Measurements from ENCODE around the gene PIF1. TPM values are rescaled to one million over a fixed set of nuclear protein-coding genes. Genes with fewer than 3 reads are reported as not detected.

PIF1 gene
- total RNA-seq, 1 experiment from 2014 or later, result 20.1 TPM

- Histone ChIP-seq H3K4me1 (replicated peaks) (peaks cover 12% of the 10 kb centered on the region), H3K27me3 (replicated peaks) (peaks cover 19% of the 10 kb centered on the region), H3K27ac (no peak overlapping the region), H3K9me3 (replicated peaks) (0 out of 2 replicates have a peak, but pooled peaks cover 2% of the 10 kb centered on the region), H3K4me3 (no peak overlapping the region), H3K36me3 (no peaks in the 10 kb centered on the region)
- DNase-seq (ENCODE audit: low read depth in 1 of 2, low spot score in 2 of 2), result no peak
These were observed 52.5 kb downstream of the PIF1 start for GRCh38 chr15:64772964-64773363.

GRCh38 chr15:64772488-64772887 is 53.0 kb downstream of the PIF1 start:
- Histone ChIP-seq H3K27ac (no peak overlapping the region), H3K27me3 (replicated peaks) (peaks cover 19% of the 10 kb centered on the region), H3K36me3 (no peaks in the 10 kb centered on the region), H3K4me1 (replicated peaks) (peaks cover 12% of the 10 kb centered on the region), H3K4me3 (no peak overlapping the region), H3K9me3 (replicated peaks) (0 out of 2 replicates have a peak, but pooled peaks cover 2% of the 10 kb centered on the region)
- DNase-seq (ENCODE audit: low read depth in 1 of 2, low spot score in 2 of 2), result no peak

GRCh38 chr15:64770626-64771025 is 54.8 kb downstream of the PIF1 start:
- peaks cover 14% of the 10 kb centered on the region for H3K27me3 ChIP-seq (replicated peaks)
- no peak for DNase-seq (ENCODE audit: low read depth in 1 of 2, low spot score in 2 of 2)
- H3K9me3 ChIP-seq (replicated peaks), result 0 out of 2 replicates have a peak, but pooled peaks cover 2% of the 10 kb centered on the region
- H3K27ac ChIP-seq, result no peak overlapping the region
- H3K4me1 ChIP-seq (replicated peaks), result peaks cover 6% of the 10 kb centered on the region
- no peak overlapping the region for H3K4me3 ChIP-seq
- no peaks in the 10 kb centered on the region for H3K36me3 ChIP-seq

- Histone ChIP-seq H3K4me3 (no peak overlapping the region), H3K9me3 (replicated peaks) (no peaks in the 10 kb centered on the region), H3K27me3 (replicated peaks) (no peaks in the 10 kb centered on the region; the same call in 1 of the 2 replicates), H3K36me3 (no peaks in the 10 kb centered on the region), H3K27ac (no peak overlapping the region), H3K4me1 (replicated peaks) (no peaks in the 10 kb centered on the region)
- no peak for DNase-seq (ENCODE audit: low read depth in 1 of 2, low spot score in 2 of 2)
These were observed 58.2 kb downstream of the PIF1 start for GRCh38 chr15:64767203-64767602.

- no peak overlapping the region for H3K4me3 ChIP-seq
- H3K4me1 ChIP-seq (replicated peaks), result no peaks in the 10 kb centered on the region
- no peaks in the 10 kb centered on the region for H3K9me3 ChIP-seq (replicated peaks)
- H3K36me3 ChIP-seq, result no peaks in the 10 kb centered on the region
- no peak overlapping the region for H3K27ac ChIP-seq
- no peaks in the 10 kb centered on the region for H3K27me3 ChIP-seq (replicated peaks)
- no peak for DNase-seq (ENCODE audit: low read depth in 1 of 2, low spot score in 2 of 2)
These were observed 59.4 kb downstream of the PIF1 start for GRCh38 chr15:64766058-64766457.

Other genes with a start within 250 kb of the PIF1 start
- gene RBPMS2, start 50.1 kb downstream of the PIF1 start, total RNA-seq (2014; rRNA removed; shearing (Covaris generic)), result 0.11 TPM in 1 of 2 replicates, not detected in the other
- 21.4 and 21.7 TPM in 2 replicates for gene PLEKHO2, start 16.3 kb upstream of the PIF1 start, total RNA-seq (2014; rRNA removed; shearing (Covaris generic))
- gene ANKDD1A, start 86.3 kb upstream of the PIF1 start, total RNA-seq (2014; rRNA removed; shearing (Covaris generic)), result 1.3 and 3.3 TPM in 2 replicates
- 41.8 and 49.0 TPM in 2 replicates for gene SPG21, start 164.3 kb upstream of the PIF1 start, total RNA-seq (2014; rRNA removed; shearing (Covaris generic))
- 22.1 and 30.4 TPM in 2 replicates for gene MTFMT, start 204.0 kb upstream of the PIF1 start, total RNA-seq (2014; rRNA removed; shearing (Covaris generic))
- gene SLC51B, start 219.7 kb upstream of the PIF1 start, total RNA-seq (2014; rRNA removed; shearing (Covaris generic)), result 1.1 TPM in 1 of 2 replicates, not detected in the other
- gene RASL12, start 242.3 kb upstream of the PIF1 start, total RNA-seq (2014; rRNA removed; shearing (Covaris generic)), result 175 and 181 TPM in 2 replicates

All from SJSA1 (cell line).